KMS-11 (cell line): ENCODE data around the gene RALGDS.
A peak's percentile ranks its signal among the peaks of the same experiment; 100 is the strongest.

ENCODE experiments used
- H2AFZ ChIP-seq: fragments of 200-600 bp; sonication (generic); 2 replicates; pipeline ENCODE4 v1.6.1; 2016; ENCODE audit warnings: antibody characterized with exemption, mixed run types, low read depth
- H3K27ac ChIP-seq: fragments of 200-600 bp; sonication (generic); 2 replicates; pipeline ENCODE4 v1.6.1; 2016; ENCODE audit warnings: mild to moderate bottlenecking, mixed run types
- H3K27me3 ChIP-seq: fragments of 200-600 bp; sonication (generic); 2 replicates; pipeline ENCODE4 v1.6.1; 2017; ENCODE audit warnings: mild to moderate bottlenecking, low read depth, mixed run types, moderate library complexity; ENCODE audit not compliant: insufficient read depth
- H3K36me3 ChIP-seq: fragments of 200-600 bp; sonication (generic); 2 replicates; pipeline ENCODE4 v1.6.1; 2017; ENCODE audit warnings: mild to moderate bottlenecking, mixed run types; ENCODE audit not compliant: insufficient read depth
- H3K4me1 ChIP-seq: fragments of 200-600 bp; sonication (generic); 2 replicates; pipeline ENCODE4 v1.6.1; 2016; ENCODE audit warnings: mild to moderate bottlenecking, low read depth, mixed run types; ENCODE audit not compliant: poor library complexity, severe bottlenecking
- H3K4me2 ChIP-seq: fragments of 200-600 bp; sonication (generic); 2 replicates; pipeline ENCODE4 v1.7.0; 2016; ENCODE audit warnings: mild to moderate bottlenecking, mixed run types
- H3K4me3 ChIP-seq: fragments of 200-600 bp; sonication (generic); IDR thresholded peaks from 2 replicates; pipeline ENCODE4 v1.6.1; 2017; ENCODE audit warnings: low read depth, low read length, mixed read lengths; ENCODE audit not compliant: insufficient read depth
- H3K79me2 ChIP-seq: fragments of 200-600 bp; sonication (generic); 2 replicates; pipeline ENCODE4 v1.6.1; 2016; ENCODE audit warnings: low read depth, mixed run types; ENCODE audit not compliant: insufficient read depth
- H3K9ac ChIP-seq: fragments of 200-600 bp; sonication (generic); 2 replicates; pipeline ENCODE4 v1.6.1; 2016; ENCODE audit warnings: mild to moderate bottlenecking, mixed run types
- H4K20me1 ChIP-seq: fragments of 200-600 bp; sonication (generic); 2 replicates; pipeline ENCODE4 v1.6.1; 2016; ENCODE audit warnings: mild to moderate bottlenecking, mixed run types; ENCODE audit not compliant: insufficient read depth
- CTCF ChIP-seq: fragments of 200-600 bp; sonication (generic); conservative IDR thresholded peaks from 2 replicates; pipeline ENCODE4 v1.6.1; 2017; ENCODE audit warnings: low read depth, mild to moderate bottlenecking, antibody characterized with exemption, low read length, moderate library complexity, mixed read lengths

The RALGDS gene

GRCh38 chr9:133105461-133105770 lies 15.6 kb downstream of the RALGDS start:
- Histone ChIP-seq H3K4me1 (no peaks in the 10 kb centered on the region), H3K36me3 (no peaks in the 10 kb centered on the region), H3K27me3 (no peaks in the 10 kb centered on the region), H2AFZ (no peak overlapping the region), H3K9ac (no peak overlapping the region), H3K27ac (no peak overlapping the region), H3K4me3 (no peak overlapping the region), H3K4me2 (no peak overlapping the region), H4K20me1 (no peaks in the 10 kb centered on the region), H3K79me2 (no peaks in the 10 kb centered on the region)
- TF ChIP-seq CTCF, result no peak

GRCh38 chr9:133104718-133105460 lies 16.2 kb downstream of the RALGDS start:
- no peak overlapping the region for H3K27ac ChIP-seq
- no peak overlapping the region for H3K9ac ChIP-seq
- H3K27me3 ChIP-seq, result no peaks in the 10 kb centered on the region
- H3K36me3 ChIP-seq, result no peaks in the 10 kb centered on the region
- no peaks in the 10 kb centered on the region for H4K20me1 ChIP-seq
- no peaks in the 10 kb centered on the region for H3K4me1 ChIP-seq
- no peak for TF ChIP-seq CTCF
- no peak overlapping the region for H3K4me3 ChIP-seq
- H3K79me2 ChIP-seq, result no peaks in the 10 kb centered on the region
- no peak overlapping the region for H2AFZ ChIP-seq
- H3K4me2 ChIP-seq, result no peak overlapping the region

- no peak overlapping the region for H2AFZ ChIP-seq
- no peak overlapping the region for H3K9ac ChIP-seq
- no peaks in the 10 kb centered on the region for H3K79me2 ChIP-seq
- no peak overlapping the region for H3K27ac ChIP-seq
- no peaks in the 10 kb centered on the region for H3K27me3 ChIP-seq
- H3K36me3 ChIP-seq, result no peaks in the 10 kb centered on the region
- no peaks in the 10 kb centered on the region for H3K4me1 ChIP-seq
- no peak overlapping the region for H3K4me2 ChIP-seq
- no peak for TF ChIP-seq CTCF
- no peak overlapping the region for H3K4me3 ChIP-seq
- H4K20me1 ChIP-seq, result no peaks in the 10 kb centered on the region
Observed at GRCh38 chr9:133103987-133104505, 17.0 kb downstream of the RALGDS start.

GRCh38 chr9:133103183-133103986 lies 17.7 kb downstream of the RALGDS start:
- Histone ChIP-seq H3K4me2 (no peak overlapping the region), H4K20me1 (no peaks in the 10 kb centered on the region)

More at GRCh38 chr9:133103183-133103986, 17.7 kb downstream of the RALGDS start:
- Histone ChIP-seq H2AFZ (no peak overlapping the region), H3K4me1 (no peaks in the 10 kb centered on the region), H3K79me2 (no peaks in the 10 kb centered on the region), H3K36me3 (no peaks in the 10 kb centered on the region; the same call in 1 of the 2 replicates), H3K27ac (no peak overlapping the region), H3K4me3 (no peak overlapping the region), H3K27me3 (no peaks in the 10 kb centered on the region), H3K9ac (no peak overlapping the region)
- TF ChIP-seq CTCF, result peak; percentile 97
